Testis (tissue), 3 donors: ENCODE data around the gene UPK1A. TPM values are rescaled to one million over a fixed set of nuclear protein-coding genes. Genes with fewer than 3 reads are reported as not detected.

Experiments used
- DNase-seq: peaks from one replicate; pipeline ENCODE4 v3.0.0-alpha.2; 2019
- H3K27ac ChIP-seq, 2 donors: fragments of 200-600 bp; sonication (generic); one replicate each; pipeline ENCODE4 v1.5.1; 2019
- H3K27me3 ChIP-seq: fragments of 200-600 bp; sonication (generic); one replicate; pipeline ENCODE4 v1.5.1; 2019
- H3K36me3 ChIP-seq: fragments of 200-600 bp; sonication (generic); one replicate; pipeline ENCODE4 v1.5.1; 2017; ENCODE audit warnings: low read depth; ENCODE audit errors: missing control alignments
- H3K4me1 ChIP-seq: fragments of 200-600 bp; sonication (generic); one replicate; pipeline ENCODE4 v1.5.1; 2019
- H3K4me3 ChIP-seq, 2 donors: fragments of 200-600 bp; sonication (generic); one replicate each; pipeline ENCODE4 v1.5.1; 2017 to 2019
- H3K9me3 ChIP-seq: fragments of 200-600 bp; sonication (generic); one replicate; pipeline ENCODE4 v1.5.1; 2017
- POLR2A ChIP-seq: fragments of 450-650 bp; IDR thresholded peaks from one replicate; pipeline ENCODE4 v1.6.1; 2017; ENCODE audit warnings: antibody characterized with exemption, mild to moderate bottlenecking, moderate library complexity
- WGBS, 2 donors: methylation state at CpG; one replicate each; pipeline ENCODE4 v1.1.5; 2018; 5-methylcytosine and 5-hydroxymethylcytosine counted together
- intact Hi-C: fragments of 100-400 bp; cut with DNase I; formaldehyde crosslinking; loops from one replicate; pipeline ENCODE4 v1.15.1; 2023; ENCODE audit warnings: low total_unique reads
- polyA plus RNA-seq: library from polyadenylated mRNA; stranded (reverse); fragments of 350-450 nt; fragmentation: Illumina TruSeq; extraction: RNeasy Lipid Tissue Mini Kit (QIAGEN cat#74804); gene quantifications from one replicate; pipeline ENCODE4 v1.2.3, GENCODE V29; 2014; ENCODE audit warnings: low read depth, low replicate concordance; ENCODE audit not compliant: insufficient read depth
- total RNA-seq, 2 donors: library from RNA; depleted of rRNA; stranded (reverse); fragments of >200 nt; gene quantifications; one replicate each; pipeline ENCODE4 v1.2.3, GENCODE V29; 2016
- TF ChIP-seq, protein P1 (sequence below), 3 experiments: fragments of 450-650 bp in 2 of 3; fragments of 200-600 bp in 1 of 3; sonication (generic) in 1 of 3; IDR thresholded peaks; one replicate each; pipeline ENCODE4 v1.5.1; 2016 to 2019; ENCODE audit warnings: antibody characterized with exemption in 3 of 3, mild to moderate bottlenecking in 2 of 3, moderate library complexity in 1 of 3

The UPK1A gene
- total and polyA plus RNA-seq, 3 donors from 2014 or later = 0.37 to 1.0 (median 0.47) TPM

DNA sequence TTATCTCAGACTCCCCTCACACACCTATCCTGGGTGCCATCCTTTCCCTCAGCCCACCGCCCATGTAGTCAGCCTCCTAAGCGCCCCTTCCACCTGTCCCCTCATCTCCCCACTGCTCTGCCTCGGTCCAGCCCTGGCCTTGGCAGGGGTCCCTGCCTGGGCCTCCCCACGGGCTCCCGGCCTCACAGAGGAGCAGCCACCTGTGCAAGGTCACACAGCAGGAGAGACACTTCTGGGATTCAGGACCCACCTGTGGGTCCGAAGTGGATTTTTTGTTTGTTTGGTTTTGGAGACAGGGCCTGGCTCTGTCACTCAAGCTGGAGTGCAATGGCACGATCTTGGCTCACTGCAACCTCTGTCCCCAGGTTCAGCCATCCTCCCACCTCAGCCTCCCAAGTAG lies 713 bp upstream of the UPK1A start:
- no peak overlapping the region for H3K4me3 ChIP-seq
- intact Hi-C loops = no loop called here
- H3K4me1 ChIP-seq = no peaks in the 10 kb centered on the region
- 71 to 73% methylated on average over 5 to 7 of the region's 7 CpGs for WGBS, 2 donors
- no peaks in the 10 kb centered on the region for H3K27me3 ChIP-seq
- no peak overlapping the region for H3K27ac ChIP-seq
- TF ChIP-seq, protein P1, sequence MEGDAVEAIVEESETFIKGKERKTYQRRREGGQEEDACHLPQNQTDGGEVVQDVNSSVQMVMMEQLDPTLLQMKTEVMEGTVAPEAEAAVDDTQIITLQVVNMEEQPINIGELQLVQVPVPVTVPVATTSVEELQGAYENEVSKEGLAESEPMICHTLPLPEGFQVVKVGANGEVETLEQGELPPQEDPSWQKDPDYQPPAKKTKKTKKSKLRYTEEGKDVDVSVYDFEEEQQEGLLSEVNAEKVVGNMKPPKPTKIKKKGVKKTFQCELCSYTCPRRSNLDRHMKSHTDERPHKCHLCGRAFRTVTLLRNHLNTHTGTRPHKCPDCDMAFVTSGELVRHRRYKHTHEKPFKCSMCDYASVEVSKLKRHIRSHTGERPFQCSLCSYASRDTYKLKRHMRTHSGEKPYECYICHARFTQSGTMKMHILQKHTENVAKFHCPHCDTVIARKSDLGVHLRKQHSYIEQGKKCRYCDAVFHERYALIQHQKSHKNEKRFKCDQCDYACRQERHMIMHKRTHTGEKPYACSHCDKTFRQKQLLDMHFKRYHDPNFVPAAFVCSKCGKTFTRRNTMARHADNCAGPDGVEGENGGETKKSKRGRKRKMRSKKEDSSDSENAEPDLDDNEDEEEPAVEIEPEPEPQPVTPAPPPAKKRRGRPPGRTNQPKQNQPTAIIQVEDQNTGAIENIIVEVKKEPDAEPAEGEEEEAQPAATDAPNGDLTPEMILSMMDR (IDR thresholded peaks at IDR 0.05) = no peak
- no peak for TF ChIP-seq POLR2A
- no peak for DNase-seq
- no peaks in the 10 kb centered on the region for H3K36me3 ChIP-seq
- H3K9me3 ChIP-seq = no peaks in the 10 kb centered on the region

DNA sequence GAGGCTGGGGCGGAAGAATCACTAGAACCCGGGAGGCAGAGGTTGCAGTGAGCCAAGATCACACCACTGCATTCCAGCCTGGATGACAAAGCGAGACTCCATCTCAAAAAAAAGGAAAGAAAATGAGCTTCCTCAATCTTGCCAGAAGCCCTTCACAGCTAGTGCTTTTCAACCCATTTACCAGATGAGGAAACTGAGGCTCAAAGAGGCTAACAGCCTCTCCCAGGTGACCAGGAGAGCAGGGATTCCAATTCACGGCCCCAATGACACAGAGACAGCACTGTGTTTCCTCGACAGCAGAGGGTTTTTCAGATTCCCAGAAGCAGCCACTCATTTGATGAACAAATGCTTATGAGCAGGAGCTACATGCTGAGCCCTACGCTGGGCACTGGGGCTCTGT lies 3.2 kb downstream of the UPK1A start:
- peaks cover 4% of the 10 kb centered on the region for H3K4me1 ChIP-seq
- intact Hi-C loops = no loop called here
- no peaks in the 10 kb centered on the region for H3K36me3 ChIP-seq
- no peaks in the 10 kb centered on the region for H3K9me3 ChIP-seq
- WGBS, 2 donors = 87 to 90% methylated on average over 6 of the region's 6 CpGs
- H3K27me3 ChIP-seq = no peaks in the 10 kb centered on the region
- no peak overlapping the region for H3K4me3 ChIP-seq
- no peak for TF ChIP-seq POLR2A
- TF ChIP-seq, protein P1 (IDR thresholded peaks at IDR 0.05) = no peak
- DNase-seq = no peak
- no peak overlapping the region for H3K27ac ChIP-seq

DNA sequence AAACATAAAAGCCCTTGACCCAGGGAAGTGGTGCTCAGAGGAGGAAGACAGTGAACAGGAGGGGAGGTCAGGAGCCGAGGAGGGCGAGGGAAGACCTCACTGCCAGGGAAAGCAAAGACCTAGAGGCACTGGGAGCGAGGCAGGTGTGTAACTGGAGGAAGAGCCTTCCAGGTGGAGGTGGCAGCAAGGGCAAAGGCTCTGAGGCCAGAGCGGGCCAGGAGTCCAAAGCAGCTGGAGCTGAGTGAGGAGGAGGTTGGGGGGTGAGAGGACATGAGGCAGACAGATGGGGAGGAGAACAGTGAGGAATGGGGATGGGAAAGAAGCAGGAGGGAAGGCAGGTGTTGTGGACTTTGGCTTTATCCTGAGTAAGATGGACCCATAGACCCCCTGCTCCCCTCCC lies 3.7 kb downstream of the UPK1A start:
- TF ChIP-seq, protein P1 (IDR thresholded peaks at IDR 0.05) = no peak
- TF ChIP-seq POLR2A = no peak
- Histone ChIP-seq H3K36me3 (no peaks in the 10 kb centered on the region), H3K27me3 (no peaks in the 10 kb centered on the region), H3K4me3 (no peak overlapping the region), H3K27ac (no peak overlapping the region), H3K9me3 (no peaks in the 10 kb centered on the region), H3K4me1 (peaks cover 4% of the 10 kb centered on the region)
- WGBS, 2 donors = 59 to 80% methylated on average over 4 of the region's 4 CpGs
- DNase-seq = no peak
- intact Hi-C loops = no loop called here

DNA sequence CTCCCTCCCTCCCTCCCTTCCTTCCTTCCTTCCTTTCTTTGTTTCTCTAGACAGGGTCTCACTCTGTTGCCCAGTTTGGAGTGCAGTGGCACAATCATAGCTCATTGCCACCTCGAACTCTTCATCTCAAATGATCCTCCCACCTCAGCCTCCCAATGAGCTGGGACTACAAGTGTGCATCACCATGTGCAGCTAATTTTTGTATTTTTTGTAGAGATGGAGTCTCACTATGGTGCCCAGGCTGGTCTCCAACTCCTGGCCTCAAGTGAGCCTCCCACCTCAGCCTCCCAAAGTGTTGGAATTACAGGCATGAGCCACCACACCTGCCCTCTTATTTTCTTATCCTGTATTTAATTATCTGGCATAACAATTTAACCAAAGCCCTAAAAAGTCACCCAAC lies 4.4 kb downstream of the UPK1A start:
- TF ChIP-seq, protein P1 (IDR thresholded peaks at IDR 0.05) = no peak
- 81 to 82% methylated on average over 1 of the region's 1 CpG for WGBS, 2 donors

DNA sequence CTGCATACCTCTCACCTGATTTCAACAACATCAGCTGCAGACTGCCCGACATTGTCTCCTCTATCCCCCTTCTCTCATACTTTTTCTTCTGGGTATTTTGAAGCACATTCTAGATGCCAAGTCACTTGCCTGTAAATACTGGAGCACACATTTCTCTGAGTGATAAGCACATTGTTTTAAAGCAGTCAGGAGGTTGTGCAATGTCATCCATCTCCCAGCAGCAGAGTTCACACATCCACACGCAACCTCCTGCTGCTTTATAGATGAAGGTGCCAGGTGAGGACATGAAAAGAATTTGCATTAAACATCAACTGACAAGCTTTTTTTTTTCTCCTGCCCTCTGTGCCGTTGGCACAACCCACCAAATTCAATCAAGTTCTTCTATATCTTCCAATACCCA lies 5.5 kb downstream of the UPK1A start:
- Histone ChIP-seq H3K36me3 (no peaks in the 10 kb centered on the region), H3K4me3 (no peak overlapping the region), H3K27ac (no peak overlapping the region), H3K27me3 (no peaks in the 10 kb centered on the region), H3K9me3 (no peaks in the 10 kb centered on the region), H3K4me1 (peaks cover 4% of the 10 kb centered on the region)
- no peak for DNase-seq
- 60 to 66% methylated on average over 3 of the region's 3 CpGs for WGBS, 2 donors
- intact Hi-C loops = no loop called here
- TF ChIP-seq POLR2A = no peak
- TF ChIP-seq, protein P1 (IDR thresholded peaks at IDR 0.05) = no peak

More for the DNA sequence above, 4.4 kb downstream of the UPK1A start:
- Histone ChIP-seq H3K27me3 (no peaks in the 10 kb centered on the region), H3K4me1 (peaks cover 4% of the 10 kb centered on the region), H3K36me3 (no peaks in the 10 kb centered on the region), H3K9me3 (no peaks in the 10 kb centered on the region), H3K27ac (no peak overlapping the region), H3K4me3 (no peak overlapping the region)
- no peak for DNase-seq
- intact Hi-C loops = no loop called here
